ENCODE data around the gene CUL4A.
"Not testable (repeated sequence)": the region's sequence is repeated elsewhere in the genome, so short reads cannot be mapped to it uniquely, and the experiment has no call there.

Gene CUL4A

DNA sequence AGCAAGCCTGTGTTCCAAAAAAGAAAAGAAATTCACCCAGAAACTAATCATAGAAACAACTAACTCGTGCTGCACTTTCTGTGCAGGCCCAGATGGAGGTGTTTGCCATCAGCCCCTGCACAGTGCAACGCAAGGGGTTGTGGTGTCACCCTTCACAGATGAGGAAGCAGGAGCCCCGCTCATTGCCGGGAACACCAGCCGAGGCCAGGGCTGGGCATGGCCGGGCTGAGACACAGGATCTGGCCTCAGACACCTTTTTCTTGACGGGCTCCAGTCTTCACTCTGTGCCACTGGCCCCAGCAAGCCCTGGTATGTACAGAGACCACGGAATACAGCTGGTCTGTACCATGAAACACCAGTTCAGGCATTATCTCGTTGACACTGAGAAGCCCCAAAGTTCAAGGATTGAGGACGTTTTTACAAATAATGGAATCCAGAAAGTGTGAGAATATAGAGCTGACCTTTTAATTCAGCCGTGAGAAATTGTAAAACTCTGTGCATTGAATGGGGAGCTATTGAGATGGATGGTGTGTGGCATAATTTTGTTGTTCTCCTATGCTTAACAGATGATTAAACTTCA, 43.2 kb downstream of the CUL4A start:
- no peak overlapping the region for H3K9ac ChIP-seq
- no peak overlapping the region for H3K4me2 ChIP-seq
- no peaks in the 10 kb centered on the region for H3K9me3 ChIP-seq
- no peak overlapping the region for H3K27ac ChIP-seq
- H4K20me1 ChIP-seq: peaks cover 27% of the 10 kb centered on the region; the same call in 1 of the 2 replicates
- no peaks in the 10 kb centered on the region for H3K4me1 ChIP-seq
- peaks cover 96% of the 10 kb centered on the region for H3K36me3 ChIP-seq
- TF ChIP-seq Cebpa-rat (IDR thresholded peaks at IDR 0.05): no peak
- H3K27me3 ChIP-seq: no peaks in the 10 kb centered on the region
- H3K4me3 ChIP-seq: no peak overlapping the region

- H3K4me3 ChIP-seq, H3K27me3 ChIP-seq, H3K9ac ChIP-seq, H3K4me1 ChIP-seq, H3K27ac ChIP-seq, H3K4me2 ChIP-seq, H3K9me3 ChIP-seq: not testable (repeated sequence)
- peaks cover 13% of the 10 kb centered on the region; the same call in 1 of the 2 replicates for H4K20me1 ChIP-seq
- H3K36me3 ChIP-seq: peaks cover 93% of the 10 kb centered on the region
These were observed 48.5 kb downstream of the CUL4A start for GRCh38 chr13:113257908-113258307.

DNA sequence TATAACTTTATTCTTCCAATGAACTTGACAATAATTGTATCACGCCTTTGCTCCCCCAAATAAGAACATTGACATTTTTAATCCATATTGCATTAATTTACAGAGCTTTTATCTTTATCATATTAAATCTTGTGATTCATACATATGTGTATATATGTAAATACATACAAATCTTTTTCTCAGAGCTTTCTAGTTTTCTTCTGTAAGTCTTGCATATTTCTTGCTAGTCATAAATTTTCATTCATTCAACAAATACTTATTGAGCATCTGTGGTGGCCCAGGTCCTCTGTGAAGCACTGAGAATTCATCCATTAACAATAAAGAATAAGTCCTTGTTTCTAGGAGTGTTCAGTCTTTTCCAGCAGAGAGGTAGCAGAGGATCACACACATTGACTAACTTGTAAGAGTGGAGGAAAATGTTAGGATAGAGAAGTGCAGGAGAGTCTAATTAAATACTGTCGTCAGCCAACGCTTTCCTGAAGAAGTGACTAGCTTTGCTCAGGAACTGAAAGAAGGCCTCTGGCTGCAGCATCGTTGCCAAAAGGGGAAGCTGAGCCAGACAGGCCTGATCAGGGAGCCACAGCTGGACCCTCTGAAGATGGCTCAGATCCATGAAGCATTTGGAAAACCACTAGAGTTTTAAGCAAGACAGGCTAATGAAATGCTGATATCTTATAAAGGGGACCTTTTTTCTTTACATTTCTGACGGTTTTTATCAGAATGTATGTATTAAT, 49.1 kb downstream of the CUL4A start:
- peaks cover 91% of the 10 kb centered on the region for H3K36me3 ChIP-seq

GRCh38 chr13:113260996-113261395, 51.6 kb downstream of the CUL4A start:
- H3K27ac ChIP-seq: no peak overlapping the region
- H4K20me1 ChIP-seq: 0 out of 2 replicates have a peak, but pooled peaks cover 4% of the 10 kb centered on the region

More for the DNA sequence above, 49.1 kb downstream of the CUL4A start:
- H3K9ac ChIP-seq: no peak overlapping the region
- peaks cover 11% of the 10 kb centered on the region; the same call in 1 of the 2 replicates for H4K20me1 ChIP-seq
- H3K27me3 ChIP-seq: no peaks in the 10 kb centered on the region
- no peaks in the 10 kb centered on the region for H3K9me3 ChIP-seq
- TF ChIP-seq Cebpa-rat (IDR thresholded peaks at IDR 0.05): no peak
- 0 out of 2 replicates have a peak, but pooled peaks cover 4% of the 10 kb centered on the region for H3K4me1 ChIP-seq
- no peak overlapping the region for H3K4me3 ChIP-seq
- no peak overlapping the region for H3K4me2 ChIP-seq
- H3K27ac ChIP-seq: no peak overlapping the region

DNA sequence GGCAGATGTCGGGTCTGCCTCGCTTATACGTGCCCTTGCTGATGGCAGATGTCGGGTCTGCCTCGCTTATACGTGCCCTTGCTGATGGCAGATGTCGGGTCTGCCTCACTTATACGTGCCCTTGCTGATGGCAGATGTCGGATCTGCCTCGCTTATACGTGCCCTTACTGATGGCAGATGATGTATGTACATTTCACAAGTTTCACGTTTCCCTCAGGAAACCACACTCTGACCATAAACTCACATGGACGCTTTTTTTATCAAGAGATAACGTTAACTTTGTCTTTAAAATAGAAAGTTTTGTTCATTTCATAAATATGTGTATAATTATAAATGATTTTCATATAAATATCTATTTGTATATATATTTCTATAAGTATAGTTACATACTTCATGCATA, 53.6 kb downstream of the CUL4A start:
- not testable (repeated sequence) for H3K4me2 ChIP-seq, H3K27ac ChIP-seq, H3K9ac ChIP-seq, H4K20me1 ChIP-seq, H3K4me1 ChIP-seq, H3K4me3 ChIP-seq, H3K27me3 ChIP-seq, H3K9me3 ChIP-seq
- H3K36me3 ChIP-seq: peaks cover 63% of the 10 kb centered on the region

More at GRCh38 chr13:113260996-113261395, 51.6 kb downstream of the CUL4A start:
- no peaks in the 10 kb centered on the region for H3K27me3 ChIP-seq
- no peaks in the 10 kb centered on the region for H3K9me3 ChIP-seq
- H3K9ac ChIP-seq: no peak overlapping the region
- no peak overlapping the region for H3K4me3 ChIP-seq
- H3K36me3 ChIP-seq: peaks cover 78% of the 10 kb centered on the region
- H3K4me1 ChIP-seq: 0 out of 2 replicates have a peak, but pooled peaks cover 4% of the 10 kb centered on the region
- H3K4me2 ChIP-seq: no peak overlapping the region
- no peak for TF ChIP-seq Cebpa-rat (IDR thresholded peaks at IDR 0.05)

DNA sequence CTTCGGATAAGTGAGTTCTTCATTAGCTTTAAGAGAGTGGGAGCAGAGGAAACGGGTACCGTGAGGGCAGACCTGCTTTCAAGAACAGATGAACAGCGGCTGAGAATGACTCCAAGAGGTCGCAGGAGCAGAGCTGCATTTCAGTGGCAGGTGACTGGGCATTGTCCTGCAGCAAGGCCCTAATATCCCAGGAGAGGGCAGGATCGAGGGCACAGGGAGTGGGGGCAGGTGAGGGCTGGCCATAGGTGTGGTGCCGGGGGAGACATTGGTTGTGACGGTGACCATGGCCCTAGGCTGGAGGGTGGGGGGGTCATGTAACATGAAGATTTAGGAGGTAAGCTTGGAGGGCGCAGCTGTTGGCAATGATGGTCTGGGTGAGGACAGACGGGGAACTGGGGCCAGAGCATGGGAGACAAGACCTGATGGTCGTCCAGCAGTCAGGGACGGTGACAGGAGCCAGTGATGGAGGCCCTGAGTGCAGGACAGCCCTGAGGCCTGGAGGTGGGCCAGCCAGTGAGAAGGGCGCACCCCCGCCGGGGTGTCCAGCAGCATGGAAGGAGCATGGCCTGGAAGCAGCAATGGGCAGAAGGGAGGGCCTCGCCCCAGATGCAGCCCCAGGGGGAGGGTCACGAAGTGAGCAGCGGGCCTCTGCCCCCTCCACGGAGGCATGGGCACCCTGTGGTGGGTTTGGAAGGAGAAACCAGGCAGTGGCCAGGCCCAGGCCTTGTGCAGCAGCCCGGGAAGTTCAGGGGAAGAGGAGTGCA, 58.4 kb downstream of the CUL4A start:
- Histone ChIP-seq H3K36me3 (peaks cover 16% of the 10 kb centered on the region), H4K20me1 (no peaks in the 10 kb centered on the region), H3K4me2 (no peak overlapping the region), H3K27ac (no peak overlapping the region), H3K9me3 (no peaks in the 10 kb centered on the region), H3K27me3 (no peaks in the 10 kb centered on the region), H3K9ac (no peak overlapping the region), H3K4me1 (0 out of 2 replicates have a peak, but pooled peaks cover 4% of the 10 kb centered on the region), H3K4me3 (no peak overlapping the region)
- TF ChIP-seq Cebpa-rat (IDR thresholded peaks at IDR 0.05): no peak

- H3K27ac ChIP-seq: no peak overlapping the region
- H3K4me1 ChIP-seq: peaks cover 23% of the 10 kb centered on the region
- H3K27me3 ChIP-seq: peaks cover 4% of the 10 kb centered on the region; the same call in 1 of the 2 replicates
- H3K9me3 ChIP-seq: no peaks in the 10 kb centered on the region
- TF ChIP-seq Cebpa-rat (IDR thresholded peaks at IDR 0.05): no peak
- H3K36me3 ChIP-seq: no peaks in the 10 kb centered on the region; the same call in 1 of the 2 replicates
- no peak overlapping the region for H3K9ac ChIP-seq
- H3K4me3 ChIP-seq: no peak overlapping the region
- H3K4me2 ChIP-seq: no peak overlapping the region
- no peaks in the 10 kb centered on the region for H4K20me1 ChIP-seq
These were observed 62.6 kb downstream of the CUL4A start for GRCh38 chr13:113272031-113272430.

GRCh38 chr13:113272701-113273181, 63.3 kb downstream of the CUL4A start:
- Histone ChIP-seq H3K27ac (no peak overlapping the region), H3K4me2 (no peak overlapping the region), H3K4me3 (no peak overlapping the region), H3K9me3 (no peaks in the 10 kb centered on the region), H3K4me1 (peaks cover 23% of the 10 kb centered on the region), H4K20me1 (no peaks in the 10 kb centered on the region), H3K9ac (no peak overlapping the region), H3K36me3 (no peaks in the 10 kb centered on the region; the same call in 1 of the 2 replicates), H3K27me3 (peaks cover 4% of the 10 kb centered on the region; the same call in 1 of the 2 replicates)
- no peak for TF ChIP-seq Cebpa-rat (IDR thresholded peaks at IDR 0.05)

GRCh38 chr13:113273321-113273720, 63.9 kb downstream of the CUL4A start:
- peaks cover 23% of the 10 kb centered on the region for H3K4me1 ChIP-seq
- peak overlapping the region; percentile 3; the same call in 1 of the 2 replicates for H3K9ac ChIP-seq
- no peak for TF ChIP-seq Cebpa-rat (IDR thresholded peaks at IDR 0.05)
- H4K20me1 ChIP-seq: no peaks in the 10 kb centered on the region
- H3K9me3 ChIP-seq: no peaks in the 10 kb centered on the region
- H3K4me3 ChIP-seq: no peak overlapping the region
- H3K27ac ChIP-seq: no peak overlapping the region
- H3K36me3 ChIP-seq: no peaks in the 10 kb centered on the region
- peak overlapping the region; percentile 36 for H3K4me2 ChIP-seq
- peaks cover 4% of the 10 kb centered on the region; the same call in 1 of the 2 replicates for H3K27me3 ChIP-seq
